ENCODE measurements around the gene SOWAHC.
"Not testable (repeated sequence)": the region's sequence is repeated elsewhere in the genome, so short reads cannot be mapped to it uniquely, and the experiment has no call there.

Gene SOWAHC

GRCh38 chr2:109616184-109616583, 2.0 kb downstream of the SOWAHC start:
- DNase-seq: no peak

- no peak for DNase-seq
Measured at GRCh38 chr2:109619032-109619615, 5.0 kb downstream of the SOWAHC start.

- no peak for DNase-seq
Measured at GRCh38 chr2:109623297-109623696, 9.1 kb downstream of the SOWAHC start.

GRCh38 chr2:109623923-109624322, 9.8 kb downstream of the SOWAHC start:
- no peak for DNase-seq

- DNase-seq: no peak
Measured at GRCh38 chr2:109624339-109624738, 10.2 kb downstream of the SOWAHC start.

- not testable (repeated sequence) for DNase-seq
Measured at GRCh38 chr2:109628321-109628720, 14.2 kb downstream of the SOWAHC start.

- DNase-seq: no peak
Measured at GRCh38 chr2:109629867-109630266, 15.7 kb downstream of the SOWAHC start.

- no peak for DNase-seq
Measured at GRCh38 chr2:109630441-109631430, 16.6 kb downstream of the SOWAHC start.

GRCh38 chr2:109631741-109632140, 17.6 kb downstream of the SOWAHC start:
- DNase-seq: no peak

- DNase-seq: no peak
Measured at GRCh38 chr2:109632158-109632789, 18.1 kb downstream of the SOWAHC start.

- no peak for DNase-seq
Measured at GRCh38 chr2:109633284-109633961, 19.3 kb downstream of the SOWAHC start.

GRCh38 chr2:109635426-109636304, 21.5 kb downstream of the SOWAHC start:
- DNase-seq: no peak

- DNase-seq: no peak
Measured at GRCh38 chr2:109636317-109636716, 22.2 kb downstream of the SOWAHC start.

- no peak for DNase-seq
Measured at GRCh38 chr2:109637749-109638570, 23.8 kb downstream of the SOWAHC start.

GRCh38 chr2:109638795-109639194, 24.6 kb downstream of the SOWAHC start:
- DNase-seq: no peak

- not testable (repeated sequence) for DNase-seq
Measured at GRCh38 chr2:109640000-109640399, 25.8 kb downstream of the SOWAHC start.

GRCh38 chr2:109644571-109645275, 30.6 kb downstream of the SOWAHC start:
- DNase-seq: no peak

- no peak for DNase-seq
Measured at GRCh38 chr2:109645412-109646184, 31.4 kb downstream of the SOWAHC start.

GRCh38 chr2:109646961-109647360, 32.8 kb downstream of the SOWAHC start:
- DNase-seq: no peak

GRCh38 chr2:109647636-109648035, 33.5 kb downstream of the SOWAHC start:
- DNase-seq: no peak

Data from activated CD8-positive, alpha-beta memory T cell treated with anti-CD3 and anti-CD28 coated beads, Interleukin-2, amount 50 U/mL, for 4 hours (primary cell).